GM12874 (cell line): ENCODE measurements around the gene BICDL1.

Experiments
- TF ChIP-seq, protein P1 (sequence below): IDR thresholded peaks from 2 replicates; pipeline ENCODE4 v1.5.1; 2011; ENCODE audit warnings: low read depth, mild to moderate bottlenecking, control low read depth, low read length, moderate library complexity; ENCODE audit not compliant: insufficient read depth

The BICDL1 gene

GRCh38 chr12:120019938-120020337, 30.9 kb downstream of the BICDL1 start:
- TF ChIP-seq, protein P1, sequence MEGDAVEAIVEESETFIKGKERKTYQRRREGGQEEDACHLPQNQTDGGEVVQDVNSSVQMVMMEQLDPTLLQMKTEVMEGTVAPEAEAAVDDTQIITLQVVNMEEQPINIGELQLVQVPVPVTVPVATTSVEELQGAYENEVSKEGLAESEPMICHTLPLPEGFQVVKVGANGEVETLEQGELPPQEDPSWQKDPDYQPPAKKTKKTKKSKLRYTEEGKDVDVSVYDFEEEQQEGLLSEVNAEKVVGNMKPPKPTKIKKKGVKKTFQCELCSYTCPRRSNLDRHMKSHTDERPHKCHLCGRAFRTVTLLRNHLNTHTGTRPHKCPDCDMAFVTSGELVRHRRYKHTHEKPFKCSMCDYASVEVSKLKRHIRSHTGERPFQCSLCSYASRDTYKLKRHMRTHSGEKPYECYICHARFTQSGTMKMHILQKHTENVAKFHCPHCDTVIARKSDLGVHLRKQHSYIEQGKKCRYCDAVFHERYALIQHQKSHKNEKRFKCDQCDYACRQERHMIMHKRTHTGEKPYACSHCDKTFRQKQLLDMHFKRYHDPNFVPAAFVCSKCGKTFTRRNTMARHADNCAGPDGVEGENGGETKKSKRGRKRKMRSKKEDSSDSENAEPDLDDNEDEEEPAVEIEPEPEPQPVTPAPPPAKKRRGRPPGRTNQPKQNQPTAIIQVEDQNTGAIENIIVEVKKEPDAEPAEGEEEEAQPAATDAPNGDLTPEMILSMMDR = no peak

DNA sequence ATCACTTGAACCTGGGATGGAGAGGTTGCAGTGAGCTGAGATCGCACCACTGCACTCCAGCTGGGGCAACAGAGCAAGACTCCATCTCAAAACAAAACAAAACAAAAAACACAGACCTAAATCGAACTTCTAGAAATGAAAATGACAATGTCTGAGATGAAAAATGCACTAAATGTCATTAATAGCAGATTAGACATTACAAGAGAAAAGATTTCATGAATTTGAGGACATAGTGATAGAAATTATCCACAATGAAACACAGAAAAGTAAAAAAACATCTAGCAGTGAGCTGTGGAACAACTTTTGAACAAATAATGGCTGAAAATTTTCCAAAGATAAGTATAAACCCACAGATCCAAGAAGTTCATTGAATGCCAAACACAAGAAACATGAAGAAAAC, 35.2 kb downstream of the BICDL1 start:
- TF ChIP-seq, protein P1 = no peak

GRCh38 chr12:120025640-120026039, 36.6 kb downstream of the BICDL1 start:
- TF ChIP-seq, protein P1 = no peak

DNA sequence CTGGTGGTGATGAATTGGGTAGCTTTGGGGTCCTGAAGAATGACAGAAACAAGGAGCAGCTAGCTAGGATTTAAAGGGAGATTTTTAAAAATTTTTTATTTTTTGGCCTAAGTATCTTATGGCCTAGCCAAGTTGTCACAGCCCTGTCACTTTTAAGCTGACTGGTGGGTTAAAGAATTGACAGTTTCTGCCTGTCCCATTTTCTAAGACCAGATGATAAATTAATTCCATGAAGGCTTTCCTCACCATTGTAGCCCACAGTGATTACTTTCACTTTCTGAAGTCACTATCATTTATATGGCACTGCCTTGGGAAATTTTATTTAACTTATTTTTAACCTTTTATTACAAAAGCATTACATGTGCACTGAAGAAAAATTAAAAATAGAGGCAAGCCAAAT, 43.2 kb downstream of the BICDL1 start:
- TF ChIP-seq, protein P1 = no peak

DNA sequence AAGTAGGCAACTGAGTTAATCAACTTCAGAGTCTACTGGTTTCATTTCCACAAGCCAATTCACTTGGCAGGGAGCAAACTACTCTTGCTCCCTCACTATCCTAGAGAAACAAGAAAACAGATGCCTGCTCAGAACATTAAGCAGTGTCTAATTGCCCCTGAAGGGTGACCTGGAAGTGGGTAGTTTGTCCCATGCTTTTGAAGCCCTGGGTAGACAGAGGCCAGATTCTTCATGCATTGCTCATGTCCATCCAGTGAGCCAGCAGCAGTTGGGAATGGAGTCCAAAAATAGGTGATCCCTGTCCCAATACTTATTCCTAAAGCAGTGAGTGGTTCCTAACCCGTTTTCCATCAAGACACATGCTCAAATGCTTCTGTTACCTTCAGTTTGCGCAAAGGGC, 48.8 kb downstream of the BICDL1 start:
- TF ChIP-seq, protein P1 = no peak

- TF ChIP-seq, protein P1 = no peak
Measured at GRCh38 chr12:120039711-120040110, 50.7 kb downstream of the BICDL1 start.

- TF ChIP-seq, protein P1 = no peak
Measured at GRCh38 chr12:120041386-120042231, 52.6 kb downstream of the BICDL1 start.
